Brain microvascular endothelial cell (primary cell): Measurements from ENCODE around the gene B4GALT7.

Experiments
- DNase-seq: peaks from one replicate; pipeline ENCODE4 v3.0.0-alpha.2; 2020
- H3K27ac ChIP-seq: fragments of 250-450 bp; sonication (Bioruptor Pico); 2 replicates; pipeline ENCODE4 v1.5.1; 2020; ENCODE audit warnings: mild to moderate bottlenecking, moderate library complexity
- H3K27me3 ChIP-seq: fragments of 250-450 bp; sonication (Bioruptor Pico); replicated peaks from 2 replicates; pipeline ENCODE4 v1.5.1; 2020; ENCODE audit warnings: mild to moderate bottlenecking
- H3K36me3 ChIP-seq: fragments of 250-450 bp; sonication (Bioruptor Pico); replicated peaks from 2 replicates; pipeline ENCODE4 v1.5.1; 2020; ENCODE audit warnings: mild to moderate bottlenecking
- H3K4me3 ChIP-seq: 2 replicates; pipeline ENCODE4 v1.5.1; 2011; ENCODE audit warnings: low read depth, mild to moderate bottlenecking, control low read depth, low read length, moderate library complexity
- CTCF ChIP-seq: IDR thresholded peaks from 2 replicates; pipeline ENCODE4 v1.5.1; 2011; ENCODE audit warnings: low read depth, mild to moderate bottlenecking, moderate library complexity, low read length, control low read depth, inconsistent platforms; ENCODE audit errors: missing control alignments
- in situ Hi-C: cut with HindIII; loops from 2 replicates; pipeline ENCODE4 v1.10.0; 2017; ENCODE audit warnings: low sequenced_read_pairs, low pct_ligation_motif_present

Gene B4GALT7

GRCh38 chr5:177591690-177592009, 8.3 kb upstream of the B4GALT7 start:
- in situ Hi-C loops: no loop called here
- H3K4me3 ChIP-seq: peak overlapping the region; percentile 98

DNA sequence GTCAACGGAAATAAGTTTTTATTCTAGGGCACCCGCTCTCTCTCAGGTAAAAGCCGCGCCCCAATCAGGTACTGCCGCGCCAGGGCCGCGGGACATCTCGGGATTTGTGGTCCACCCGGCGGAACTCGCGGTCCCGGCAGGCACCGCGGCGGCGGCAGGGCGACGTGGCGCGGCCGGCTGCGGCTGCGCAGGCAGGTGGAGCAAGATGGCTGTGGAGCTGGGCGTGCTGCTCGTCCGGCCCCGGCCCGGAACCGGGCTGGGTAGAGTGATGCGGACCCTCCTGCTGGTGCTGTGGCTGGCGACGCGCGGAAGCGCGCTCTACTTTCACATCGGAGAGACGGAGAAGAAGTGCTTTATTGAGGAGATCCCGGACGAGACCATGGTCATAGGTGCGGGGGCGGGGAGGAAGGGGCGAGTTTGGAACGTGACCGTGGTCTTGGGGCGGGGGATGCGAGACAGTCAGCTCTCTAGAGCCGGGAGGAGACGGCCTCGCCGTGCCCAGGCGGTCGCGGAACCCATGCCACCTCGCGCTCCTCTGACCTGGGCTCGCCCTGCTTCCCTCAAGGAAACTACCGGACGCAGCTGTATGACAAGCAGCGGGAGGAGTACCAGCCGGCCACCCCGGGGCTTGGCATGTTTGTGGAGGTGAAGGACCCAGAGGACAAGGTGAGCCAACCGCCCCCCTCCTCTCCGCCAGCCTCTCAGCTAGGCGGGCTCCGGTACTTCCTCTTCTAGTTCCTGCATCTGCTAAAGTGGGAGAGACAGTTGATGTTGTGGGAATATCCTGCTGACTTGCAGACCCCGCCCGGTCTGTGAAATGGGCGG, 7.7 kb upstream of the B4GALT7 start, which contains the start of gene TMED9:
TSS of gene TMED9 (plus strand) at position 194 of the 825 bp plus-strand sequence. CDS start at position 206, 12 bp downstream.
- peaks cover 33% of the 10 kb centered on the region for H3K36me3 ChIP-seq
- in situ Hi-C loops: no loop called here
- H3K4me3 ChIP-seq: peak within 1 kb of the TSS; percentile 98
- DNase-seq: peak; percentile 78
- peak within 1 kb of the TSS; percentile 91 for H3K27ac ChIP-seq
- peaks cover 2% of the 10 kb centered on the region for H3K27me3 ChIP-seq
- no peak for TF ChIP-seq CTCF

More at GRCh38 chr5:177591690-177592009, 8.3 kb upstream of the B4GALT7 start:
- peaks cover 33% of the 10 kb centered on the region for H3K36me3 ChIP-seq
- no peak for DNase-seq
- H3K27ac ChIP-seq: no peak overlapping the region
- peaks cover 2% of the 10 kb centered on the region for H3K27me3 ChIP-seq
- TF ChIP-seq CTCF: no peak

DNA sequence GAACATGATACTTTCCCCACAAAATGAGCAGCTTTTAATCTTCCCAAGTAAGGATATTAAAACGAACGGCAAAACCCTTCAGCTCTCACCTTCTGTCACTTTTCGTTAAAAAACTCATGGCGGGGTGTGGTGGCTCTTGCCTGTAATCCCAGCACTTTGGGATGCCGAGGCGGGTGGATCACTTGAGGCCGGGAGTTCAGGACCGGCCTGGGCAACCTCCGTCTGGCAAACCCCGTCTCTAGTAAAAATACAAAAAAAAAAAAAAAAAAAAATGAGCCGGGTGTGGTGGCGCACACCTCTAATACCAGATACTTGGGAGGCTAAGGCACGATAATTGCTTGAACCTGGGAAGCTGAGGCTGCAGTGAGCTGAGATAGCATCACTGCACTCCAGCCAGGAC, 7.0 kb upstream of the B4GALT7 start:
- no peak for DNase-seq
- Histone ChIP-seq H3K36me3 (peaks cover 33% of the 10 kb centered on the region), H3K4me3 (peak overlapping the region; percentile 98), H3K27me3 (peaks cover 2% of the 10 kb centered on the region), H3K27ac (peak overlapping the region; percentile 91)
- in situ Hi-C loops: no loop called here
- no peak for TF ChIP-seq CTCF

DNA sequence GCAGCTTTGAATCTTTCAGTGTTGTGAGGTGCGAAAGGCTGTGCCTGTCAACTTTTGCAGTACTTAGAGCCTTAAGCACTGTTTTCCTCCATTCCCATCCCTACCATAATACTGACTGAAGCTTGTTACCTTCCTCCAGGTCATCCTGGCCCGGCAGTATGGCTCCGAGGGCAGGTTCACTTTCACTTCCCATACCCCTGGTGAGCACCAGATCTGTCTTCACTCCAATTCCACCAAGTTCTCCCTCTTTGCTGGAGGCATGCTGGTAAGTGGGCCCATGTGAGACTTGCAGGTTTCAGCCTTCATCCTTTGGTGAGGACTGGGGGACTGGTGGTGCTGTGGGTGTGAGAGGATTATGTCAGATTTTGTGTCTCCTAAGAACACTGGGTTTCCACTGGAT, 6.4 kb upstream of the B4GALT7 start:
- Histone ChIP-seq H3K36me3 (peaks cover 33% of the 10 kb centered on the region), H3K4me3 (peak overlapping the region; percentile 98), H3K27me3 (peaks cover 2% of the 10 kb centered on the region), H3K27ac (no peak overlapping the region)
- TF ChIP-seq CTCF: no peak
- in situ Hi-C loops: no loop called here
- DNase-seq: no peak

DNA sequence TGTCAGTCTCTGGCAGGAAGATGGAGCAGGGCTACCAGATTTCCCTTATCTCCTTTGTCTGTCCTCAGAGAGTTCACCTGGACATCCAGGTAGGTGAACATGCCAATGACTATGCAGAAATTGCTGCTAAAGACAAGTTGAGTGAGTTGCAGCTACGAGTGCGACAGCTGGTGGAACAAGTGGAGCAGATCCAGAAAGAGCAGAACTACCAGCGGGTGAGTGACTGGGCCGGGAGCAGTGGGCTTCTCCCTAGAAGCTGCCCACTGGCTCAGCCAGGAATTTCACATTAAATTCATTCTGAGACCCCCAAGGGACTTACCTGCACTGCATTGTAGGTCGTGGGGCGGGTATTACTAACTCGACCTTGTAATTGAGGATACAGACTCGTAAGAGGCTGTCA, 5.9 kb upstream of the B4GALT7 start:
- TF ChIP-seq CTCF: no peak
- H3K27me3 ChIP-seq: peaks cover 2% of the 10 kb centered on the region
- H3K4me3 ChIP-seq: no peak overlapping the region
- no peak overlapping the region for H3K27ac ChIP-seq
- H3K36me3 ChIP-seq: peaks cover 33% of the 10 kb centered on the region
- no peak for DNase-seq
- in situ Hi-C loops: no loop called here
